ENCODE results near the gene STK33. TPM values are rescaled to one million over a fixed set of nuclear protein-coding genes. Genes with fewer than 3 reads are reported as not detected.

The STK33 gene
- polyA plus RNA-seq, 1 of the 3 experiments (the other 2 are of a cell fraction): 12.3 TPM

DNA sequence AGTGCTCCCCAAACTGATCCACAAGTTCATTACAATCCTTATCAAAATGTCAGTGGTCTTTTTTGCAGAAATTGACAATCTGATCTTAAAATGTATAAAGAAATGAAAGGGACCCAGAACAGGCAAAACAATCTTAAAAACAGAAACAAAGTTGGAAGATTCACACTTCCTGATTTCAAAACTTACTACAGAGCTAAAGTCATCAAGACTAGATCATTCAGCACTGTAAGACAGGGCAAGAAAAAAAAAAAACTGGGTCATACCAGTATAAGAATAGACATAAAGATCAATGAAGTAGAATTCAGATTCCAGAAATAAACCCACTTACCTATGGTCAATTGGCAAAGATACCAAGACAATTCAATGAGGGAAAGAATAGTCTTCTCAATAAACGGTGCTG is 4.5 kb upstream of the STK33 start (continued):
- no peak for TF ChIP-seq MEF2A (IDR thresholded peaks at IDR 0.05; ENCODE audit: borderline replicate concordance, low read depth)

DNA sequence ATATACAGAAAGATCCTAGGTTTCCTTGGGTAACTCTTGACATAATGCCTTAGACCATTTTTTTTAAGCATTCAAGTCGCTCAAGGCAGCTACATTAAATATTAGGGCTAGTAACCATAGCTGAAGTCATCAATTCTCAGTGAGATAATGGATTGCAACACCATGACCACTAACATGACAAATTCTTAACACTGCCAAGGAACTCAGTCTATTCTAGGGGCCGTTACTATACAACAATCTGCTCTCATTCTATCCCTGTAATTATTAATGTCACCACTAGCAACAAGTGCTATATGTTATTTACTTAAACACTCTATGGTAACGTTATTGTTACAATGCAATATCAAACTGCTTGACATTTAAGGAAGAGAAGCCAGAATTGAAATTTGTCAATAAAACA is 3.2 kb upstream of the STK33 start:
- TF ChIP-seq, protein P1, sequence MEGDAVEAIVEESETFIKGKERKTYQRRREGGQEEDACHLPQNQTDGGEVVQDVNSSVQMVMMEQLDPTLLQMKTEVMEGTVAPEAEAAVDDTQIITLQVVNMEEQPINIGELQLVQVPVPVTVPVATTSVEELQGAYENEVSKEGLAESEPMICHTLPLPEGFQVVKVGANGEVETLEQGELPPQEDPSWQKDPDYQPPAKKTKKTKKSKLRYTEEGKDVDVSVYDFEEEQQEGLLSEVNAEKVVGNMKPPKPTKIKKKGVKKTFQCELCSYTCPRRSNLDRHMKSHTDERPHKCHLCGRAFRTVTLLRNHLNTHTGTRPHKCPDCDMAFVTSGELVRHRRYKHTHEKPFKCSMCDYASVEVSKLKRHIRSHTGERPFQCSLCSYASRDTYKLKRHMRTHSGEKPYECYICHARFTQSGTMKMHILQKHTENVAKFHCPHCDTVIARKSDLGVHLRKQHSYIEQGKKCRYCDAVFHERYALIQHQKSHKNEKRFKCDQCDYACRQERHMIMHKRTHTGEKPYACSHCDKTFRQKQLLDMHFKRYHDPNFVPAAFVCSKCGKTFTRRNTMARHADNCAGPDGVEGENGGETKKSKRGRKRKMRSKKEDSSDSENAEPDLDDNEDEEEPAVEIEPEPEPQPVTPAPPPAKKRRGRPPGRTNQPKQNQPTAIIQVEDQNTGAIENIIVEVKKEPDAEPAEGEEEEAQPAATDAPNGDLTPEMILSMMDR (IDR thresholded peaks at IDR 0.05): no peak
- TF ChIP-seq FOXJ3 (CRISPR knock-in tag; IDR thresholded peaks at IDR 0.05): no peak
- TF ChIP-seq YY1 (IDR thresholded peaks at IDR 0.05; ENCODE audit: low read depth): no peak
- TF ChIP-seq TEAD4 (IDR thresholded peaks at IDR 0.05; ENCODE audit: borderline replicate concordance, insufficient read depth): no peak
- H3K27ac ChIP-seq (ENCODE audit: low read depth in 2 of 2, low read length in 1 of 2): no peak overlapping the region
- H3K27me3 ChIP-seq (ENCODE audit: insufficient read depth): no peaks in the 10 kb centered on the region
- H3K4me1 ChIP-seq (ENCODE audit: control insufficient read depth in 1 of 2, insufficient read depth in 2 of 2, low read depth in 1 of 2, low read length in 1 of 2): peaks cover 0 to 5% of the 10 kb centered on the region in 2 experiments; a peak in 1 of 4 replicates
- H3K9me3 ChIP-seq: no peaks in the 10 kb centered on the region
- H4K20me1 ChIP-seq (ENCODE audit: insufficient read depth): no peaks in the 10 kb centered on the region
- no peak for DNase-seq
- no peak overlapping the region for H3K4me3 ChIP-seq (ENCODE audit: low read depth in 2 of 2, low read length in 1 of 2)
- ChIA-PET POLR2A (no interaction called here), CTCF (no interaction called here)
- no peak overlapping the region for H3K4me2 ChIP-seq
- WGBS (ENCODE audit: low lambda C conversion rate): 65% methylated on average over 3 of the region's 3 CpGs
- no peak overlapping the region for H2AFZ ChIP-seq (ENCODE audit: low read depth)
- no peaks in the 10 kb centered on the region for H3K36me3 ChIP-seq (replicated peaks in 1 of 2; ENCODE audit: control insufficient read depth in 1 of 2, insufficient read depth in 2 of 2, low read length in 1 of 2)
- peaks cover 3% of the 10 kb centered on the region for H3F3A ChIP-seq (replicated peaks; ENCODE audit: insufficient read depth)
- no peak overlapping the region for H3K9ac ChIP-seq
- no peaks in the 10 kb centered on the region for H3K79me2 ChIP-seq (ENCODE audit: insufficient read depth)
- H3K9me2 ChIP-seq: no peaks in the 10 kb centered on the region

DNA sequence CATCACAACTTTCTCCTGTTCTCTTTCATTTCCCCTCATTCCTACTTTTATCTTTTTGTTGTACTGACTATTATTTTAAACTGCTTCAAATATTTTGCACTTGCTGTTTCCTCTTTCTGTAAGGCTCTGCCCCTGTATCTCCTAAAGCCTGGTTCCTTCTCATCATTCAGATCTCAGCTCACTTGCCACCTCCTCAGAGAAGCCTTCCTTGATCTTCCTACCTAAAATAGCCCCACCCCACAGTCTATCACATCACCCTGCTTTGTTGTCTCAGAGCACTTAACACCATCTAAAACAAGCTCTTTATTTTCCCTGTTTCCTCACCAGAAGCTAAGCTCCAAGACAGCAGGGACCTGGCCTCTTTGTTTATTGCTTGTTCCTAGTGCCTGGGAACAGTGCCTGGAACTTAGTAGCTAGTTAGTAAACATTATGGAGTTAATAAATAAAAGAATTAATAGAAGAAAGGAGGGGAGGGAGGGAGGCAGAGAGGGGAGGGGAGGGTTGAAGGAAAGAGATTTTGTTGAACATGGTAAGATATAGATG is 2.5 kb upstream of the STK33 start:
- Histone ChIP-seq H3K79me2 (ENCODE audit: insufficient read depth) (no peaks in the 10 kb centered on the region), H4K20me1 (ENCODE audit: insufficient read depth) (no peaks in the 10 kb centered on the region), H3F3A (replicated peaks; ENCODE audit: insufficient read depth) (peaks cover 3% of the 10 kb centered on the region), H3K4me3 (ENCODE audit: low read depth in 2 of 2, low read length in 1 of 2) (no peak overlapping the region), H3K27ac (ENCODE audit: low read depth in 2 of 2, low read length in 1 of 2) (no peak overlapping the region), H3K4me1 (ENCODE audit: control insufficient read depth in 1 of 2, insufficient read depth in 2 of 2, low read depth in 1 of 2, low read length in 1 of 2) (peaks cover 0 to 5% of the 10 kb centered on the region in 2 experiments; a peak in 1 of 4 replicates), H3K36me3 (replicated peaks in 1 of 2; ENCODE audit: control insufficient read depth in 1 of 2, insufficient read depth in 2 of 2, low read length in 1 of 2) (no peaks in the 10 kb centered on the region), H3K9me2 (no peaks in the 10 kb centered on the region), H3K27me3 (ENCODE audit: insufficient read depth) (no peaks in the 10 kb centered on the region), H3K4me2 (no peak overlapping the region), H2AFZ (ENCODE audit: low read depth) (no peak overlapping the region), H3K9ac (no peak overlapping the region), H3K9me3 (no peaks in the 10 kb centered on the region)
- ChIA-PET CTCF (no interaction called here), POLR2A (no interaction called here)
- TF ChIP-seq TAF1 (IDR thresholded peaks at IDR 0.05; ENCODE audit: borderline replicate concordance, low read depth, low read length) (no peak), JUND (IDR thresholded peaks at IDR 0.05) (no peak), CHD2 (IDR thresholded peaks at IDR 0.05; ENCODE audit: low read length, partially characterized antibody) (no peak)
- DNase-seq: no peak

DNA sequence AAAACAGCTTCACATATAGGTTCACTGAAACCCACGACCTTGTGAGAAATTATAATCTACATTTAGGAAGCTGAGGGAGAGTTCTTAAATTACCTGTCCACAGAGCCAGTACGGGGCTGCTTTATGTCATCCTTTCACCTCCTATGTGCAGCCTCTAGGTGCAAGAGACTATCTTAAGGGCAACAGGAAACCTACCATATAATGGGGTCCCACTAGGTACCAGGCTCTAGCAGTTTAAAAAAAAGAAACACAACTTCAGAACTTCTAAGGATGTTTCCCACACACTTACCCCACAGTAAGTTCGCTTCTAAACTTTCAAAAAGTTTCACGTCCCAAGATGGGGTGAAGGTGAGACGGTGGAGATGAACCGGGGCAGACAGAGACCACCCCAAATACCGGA is 573 bp downstream of the STK33 start:
- no peaks in the 10 kb centered on the region for H3K9me2 ChIP-seq
- H2AFZ ChIP-seq (ENCODE audit: low read depth): peak overlapping the region; percentile 99
- H3K4me1 ChIP-seq (ENCODE audit: control insufficient read depth in 1 of 2, insufficient read depth in 2 of 2, low read depth in 1 of 2, low read length in 1 of 2): peaks cover 0 to 5% of the 10 kb centered on the region in 2 experiments; a peak in 1 of 4 replicates
- H3K9ac ChIP-seq: peak overlapping the region; percentile 65; the same call in 1 of the 2 replicates
- peak; percentile 16 for DNase-seq
- H3K27me3 ChIP-seq (ENCODE audit: insufficient read depth): no peaks in the 10 kb centered on the region
- H3K36me3 ChIP-seq (replicated peaks in 1 of 2; ENCODE audit: control insufficient read depth in 1 of 2, insufficient read depth in 2 of 2, low read length in 1 of 2): peaks cover 0 to 4% of the 10 kb centered on the region in 2 experiments
- H3K4me3 ChIP-seq (ENCODE audit: low read depth in 2 of 2, low read length in 1 of 2): peak overlapping the region; percentile 78 to 82
- H3K27ac ChIP-seq (ENCODE audit: low read depth in 2 of 2, low read length in 1 of 2): no peak overlapping the region
- ChIA-PET POLR2A (no interaction called here), CTCF (interaction anchor here (1.0 kb wide), 2 partner anchors 27 to 374 kb away, joined by 3 read pairs; no protein-coding TSS in a partner anchor)
- H4K20me1 ChIP-seq (ENCODE audit: insufficient read depth): no peaks in the 10 kb centered on the region
- H3F3A ChIP-seq (replicated peaks; ENCODE audit: insufficient read depth): no peaks in the 10 kb centered on the region
- no peaks in the 10 kb centered on the region for H3K79me2 ChIP-seq (ENCODE audit: insufficient read depth)
- 47% methylated on average over 7 of the region's 7 CpGs for WGBS (ENCODE audit: low lambda C conversion rate)
- no peaks in the 10 kb centered on the region for H3K9me3 ChIP-seq
- peak overlapping the region; percentile 93 for H3K4me2 ChIP-seq
- TF ChIP-seq, protein P2, sequence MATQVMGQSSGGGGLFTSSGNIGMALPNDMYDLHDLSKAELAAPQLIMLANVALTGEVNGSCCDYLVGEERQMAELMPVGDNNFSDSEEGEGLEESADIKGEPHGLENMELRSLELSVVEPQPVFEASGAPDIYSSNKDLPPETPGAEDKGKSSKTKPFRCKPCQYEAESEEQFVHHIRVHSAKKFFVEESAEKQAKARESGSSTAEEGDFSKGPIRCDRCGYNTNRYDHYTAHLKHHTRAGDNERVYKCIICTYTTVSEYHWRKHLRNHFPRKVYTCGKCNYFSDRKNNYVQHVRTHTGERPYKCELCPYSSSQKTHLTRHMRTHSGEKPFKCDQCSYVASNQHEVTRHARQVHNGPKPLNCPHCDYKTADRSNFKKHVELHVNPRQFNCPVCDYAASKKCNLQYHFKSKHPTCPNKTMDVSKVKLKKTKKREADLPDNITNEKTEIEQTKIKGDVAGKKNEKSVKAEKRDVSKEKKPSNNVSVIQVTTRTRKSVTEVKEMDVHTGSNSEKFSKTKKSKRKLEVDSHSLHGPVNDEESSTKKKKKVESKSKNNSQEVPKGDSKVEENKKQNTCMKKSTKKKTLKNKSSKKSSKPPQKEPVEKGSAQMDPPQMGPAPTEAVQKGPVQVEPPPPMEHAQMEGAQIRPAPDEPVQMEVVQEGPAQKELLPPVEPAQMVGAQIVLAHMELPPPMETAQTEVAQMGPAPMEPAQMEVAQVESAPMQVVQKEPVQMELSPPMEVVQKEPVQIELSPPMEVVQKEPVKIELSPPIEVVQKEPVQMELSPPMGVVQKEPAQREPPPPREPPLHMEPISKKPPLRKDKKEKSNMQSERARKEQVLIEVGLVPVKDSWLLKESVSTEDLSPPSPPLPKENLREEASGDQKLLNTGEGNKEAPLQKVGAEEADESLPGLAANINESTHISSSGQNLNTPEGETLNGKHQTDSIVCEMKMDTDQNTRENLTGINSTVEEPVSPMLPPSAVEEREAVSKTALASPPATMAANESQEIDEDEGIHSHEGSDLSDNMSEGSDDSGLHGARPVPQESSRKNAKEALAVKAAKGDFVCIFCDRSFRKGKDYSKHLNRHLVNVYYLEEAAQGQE (IDR thresholded peaks at IDR 0.05; ENCODE audit: low read depth, low read length): no peak
- no peak for TF ChIP-seq MXI1 (IDR thresholded peaks at IDR 0.05; ENCODE audit: low read depth, low read length)
- TF ChIP-seq TAF1 (IDR thresholded peaks at IDR 0.05; ENCODE audit: borderline replicate concordance, low read depth, low read length): no peak
- TF ChIP-seq SIN3A (IDR thresholded peaks at IDR 0.05; ENCODE audit: borderline replicate concordance, low read depth, low read length): no peak
- no peak for TF ChIP-seq YY1 (IDR thresholded peaks at IDR 0.05; ENCODE audit: low read depth)
- TF ChIP-seq GATA2 (CRISPR knock-in tag; IDR thresholded peaks at IDR 0.05): no peak
- no peak for TF ChIP-seq FOSL2 (IDR thresholded peaks at IDR 0.05; ENCODE audit: borderline replicate concordance, low read depth)
- no peak for TF ChIP-seq JUND (IDR thresholded peaks at IDR 0.05)
